Coronary artery (tissue), 2 donors: ENCODE data around the gene FOSL2.

ENCODE experiments used
- DNase-seq: peaks from one replicate; pipeline ENCODE4 v3.0.0-alpha.2; 2017; ENCODE audit warnings: low spot score
- H3K27ac ChIP-seq, 2 donors: fragments of 200-600 bp; sonication (generic); one replicate each; pipeline ENCODE4 v1.5.1; 2016 to 2019
- H3K4me3 ChIP-seq: fragments of 200-600 bp; sonication (generic); 2 replicates; pipeline ENCODE4 v1.5.1; 2016; ENCODE audit warnings: mild to moderate bottlenecking, moderate library complexity
- CTCF ChIP-seq: fragments of 200-600 bp; sonication (generic); IDR thresholded peaks from one replicate; pipeline ENCODE4 v1.5.1; 2019; ENCODE audit warnings: antibody characterized with exemption

The FOSL2 gene

GRCh38 chr2:28392297-28393113, at the start of gene FOSL2:
Gene FOSL2, plus strand, starts transcription at chr2:28392858. Its CDS starts 863 bp downstream, at chr2:28393721.
- H3K27ac ChIP-seq, result peak within 1 kb of the TSS; percentile 98 to 100
- H3K4me3 ChIP-seq, result peak within 1 kb of the TSS; percentile 83
- DNase-seq, result peak; percentile 98
- no peak for TF ChIP-seq CTCF

DNA sequence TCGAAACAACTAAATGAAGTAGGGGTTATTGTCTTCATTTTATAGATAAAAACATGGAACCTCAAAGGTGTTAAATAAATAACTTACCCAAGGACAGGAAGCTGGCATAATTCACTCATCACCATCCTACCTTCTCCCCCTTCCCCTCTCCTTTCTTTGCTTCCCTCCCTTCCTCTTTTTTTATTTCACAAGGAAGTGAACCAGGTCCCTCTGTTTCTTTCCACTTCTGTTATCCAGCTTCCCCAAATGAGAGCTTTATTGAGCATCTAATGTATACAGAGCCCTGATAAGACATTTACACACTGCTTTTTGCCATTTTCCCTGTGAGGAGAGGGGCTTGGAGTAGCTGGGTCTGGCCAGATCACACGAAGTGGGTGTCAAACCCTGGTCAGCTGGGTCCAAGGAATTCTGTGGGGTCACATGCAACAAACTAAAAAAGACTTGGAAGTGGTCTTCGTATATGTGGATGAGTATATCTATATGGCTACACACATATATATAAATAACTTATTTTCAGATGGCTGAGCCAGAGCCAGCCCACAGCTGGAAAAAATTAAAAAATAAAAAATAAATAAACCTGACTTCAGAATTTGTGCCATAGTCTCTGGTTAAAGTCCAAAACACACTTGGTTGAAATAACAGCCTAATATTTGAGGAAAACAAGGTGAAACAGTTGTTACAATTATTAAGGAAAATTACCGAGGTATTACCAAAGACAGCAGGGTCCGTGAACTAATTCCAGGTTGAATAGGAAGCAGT, 49.3 kb upstream of the FOSL2 start:
- H3K27ac ChIP-seq, result peak overlapping the region; percentile 84 to 92
- peak overlapping the region; percentile 59 for H3K4me3 ChIP-seq
- DNase-seq, result no peak
- no peak for TF ChIP-seq CTCF

DNA sequence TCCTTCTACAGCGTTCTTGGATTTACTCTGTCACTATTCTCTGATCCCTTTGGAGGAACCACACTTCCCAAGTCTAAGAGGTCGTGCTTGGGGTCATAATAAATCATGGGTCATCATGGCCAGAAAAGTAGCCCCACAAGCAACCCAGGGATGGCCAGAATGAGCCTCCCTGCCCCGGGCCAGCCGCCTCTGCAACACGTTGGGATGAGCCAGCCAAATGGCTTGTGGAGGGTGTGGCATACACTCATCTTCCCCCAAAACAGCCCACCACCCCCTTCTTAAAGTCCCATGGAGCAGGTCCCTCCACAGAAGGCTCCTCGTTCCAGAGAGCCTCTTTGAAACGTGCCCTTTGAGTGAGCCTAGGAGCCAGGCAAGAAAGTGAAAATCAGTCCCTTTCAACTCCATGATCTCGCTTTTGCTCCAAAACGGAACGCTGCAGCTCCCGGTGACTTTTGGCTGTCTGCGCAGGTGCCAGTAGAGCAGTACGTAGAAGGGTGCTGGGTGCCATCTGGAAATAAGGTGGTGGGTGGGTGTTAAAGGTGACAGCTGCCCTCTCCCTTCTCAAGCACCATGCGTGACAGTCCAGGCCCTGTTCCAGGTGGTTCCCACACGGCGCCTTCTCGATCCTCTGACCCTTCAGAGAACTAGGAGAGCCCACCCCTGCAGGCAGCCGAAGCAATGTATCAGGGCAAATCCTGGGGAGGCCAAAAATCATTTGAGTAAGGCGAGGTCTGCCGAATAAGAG, 48.5 kb upstream of the FOSL2 start:
- Histone ChIP-seq H3K27ac (peak overlapping the region; percentile 84 to 92), H3K4me3 (no peak overlapping the region)
- no peak for TF ChIP-seq CTCF
- DNase-seq, result no peak

DNA sequence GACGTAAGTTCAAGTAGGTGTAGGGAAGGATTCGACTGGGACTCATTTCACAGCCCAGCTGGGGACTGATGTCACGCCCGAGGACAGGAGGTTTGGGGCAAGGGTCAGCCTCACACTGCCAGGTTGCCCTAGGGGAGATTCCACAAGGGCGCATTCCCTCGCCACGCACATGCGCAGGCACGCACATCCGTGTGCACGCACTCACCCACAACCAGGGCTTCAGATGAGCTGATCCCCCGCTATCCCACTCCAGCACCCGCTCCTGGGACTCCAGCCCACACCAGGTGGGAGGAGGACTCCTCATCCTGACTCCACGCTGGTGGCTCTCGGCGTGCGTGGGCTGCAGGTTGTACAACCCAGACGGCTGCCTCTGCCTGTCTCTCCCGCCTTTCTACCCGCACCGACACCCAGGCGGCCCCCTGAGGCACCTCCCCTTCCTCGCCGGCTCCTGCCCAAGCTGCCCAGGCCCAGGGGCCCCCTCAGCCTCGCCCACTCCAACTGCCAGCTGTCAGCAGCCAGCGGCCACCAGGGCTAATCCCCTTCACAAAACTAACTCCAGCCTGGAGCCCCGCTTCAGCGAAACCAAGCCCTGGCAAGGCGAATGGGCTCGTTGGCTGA, 47.8 kb upstream of the FOSL2 start:
- TF ChIP-seq CTCF, result no peak
- Histone ChIP-seq H3K27ac (peak overlapping the region in 1 of 2 donors; percentile 92), H3K4me3 (no peak overlapping the region)

GRCh38 chr2:28345619-28346018, 47.0 kb upstream of the FOSL2 start:
- no peak for DNase-seq
- H3K27ac ChIP-seq, result no peak overlapping the region
- TF ChIP-seq CTCF, result no peak

More for the DNA sequence above, 47.8 kb upstream of the FOSL2 start:
- DNase-seq, result no peak

GRCh38 chr2:28346587-28346986, 46.1 kb upstream of the FOSL2 start:
- no peak for TF ChIP-seq CTCF
- no peak overlapping the region for H3K27ac ChIP-seq
- DNase-seq, result no peak
- no peak overlapping the region for H3K4me3 ChIP-seq

More at GRCh38 chr2:28345619-28346018, 47.0 kb upstream of the FOSL2 start:
- H3K4me3 ChIP-seq, result no peak overlapping the region
